Peyer's patch (tissue), 4 donors: ENCODE measurements around the gene PPP1R37. TPM values are rescaled to one million over a fixed set of nuclear protein-coding genes. Genes with fewer than 3 reads are reported as not detected.
"Not testable (repeated sequence)": the region's sequence is repeated elsewhere in the genome, so short reads cannot be mapped to it uniquely, and the experiment has no call there.

Source experiments
- DNase-seq, 3 donors: peaks; one replicate each; pipeline ENCODE4 v3.0.0-alpha.2; 2017 to 2019
- H3K27ac ChIP-seq, 4 donors: fragments of 200-600 bp; sonication (generic); one replicate each; pipeline ENCODE4 v1.5.1; 2016 to 2019
- H3K27me3 ChIP-seq, 2 donors: fragments of 200-600 bp; sonication (generic); one replicate each; pipeline ENCODE4 v1.5.1; 2019
- H3K36me3 ChIP-seq, 3 donors: fragments of 200-600 bp; sonication (generic); one replicate each; pipeline ENCODE4 v1.5.1; 2016 to 2019
- H3K4me1 ChIP-seq, 4 donors: fragments of 200-600 bp; sonication (generic); one replicate each; pipeline ENCODE4 v1.5.1; 2016 to 2019
- H3K4me3 ChIP-seq, 4 donors: fragments of 200-600 bp; sonication (generic); 1 replicate in 3 of 4; 2 replicates in 1 of 4; pipeline ENCODE4 v1.5.1; 2016 to 2019; ENCODE audit warnings: mild to moderate bottlenecking in 1 of 4
- H3K9me3 ChIP-seq, 4 donors: fragments of 200-600 bp; sonication (generic); one replicate each; pipeline ENCODE4 v1.5.1; 2016 to 2019; ENCODE audit warnings: mild to moderate bottlenecking in 1 of 4
- CTCF ChIP-seq, 6 experiments: fragments of 450-650 bp in 4 of 6; fragments of 200-600 bp in 2 of 6; sonication (generic) in 1 of 6; IDR thresholded peaks; one replicate each; pipeline ENCODE4 v1.5.1; 2017 to 2019; ENCODE audit warnings: antibody characterized with exemption in 6 of 6, mild to moderate bottlenecking in 3 of 6, moderate library complexity in 1 of 6
- POLR2A ChIP-seq, 2 donors: fragments of 450-650 bp; IDR thresholded peaks; one replicate each; pipeline ENCODE4 v1.5.1; 2017; ENCODE audit warnings: antibody characterized with exemption in 2 of 2, mild to moderate bottlenecking in 2 of 2, moderate library complexity in 2 of 2
- total RNA-seq, 4 donors: library from RNA; depleted of rRNA; stranded (reverse); fragments of >200 nt; gene quantifications; one replicate each; pipeline ENCODE4 v1.1.0, GENCODE V29; 2016

Gene PPP1R37
- total RNA-seq, 4 donors from 2014 or later = 41.8 to 75.1 (median 54.2) TPM

- Histone ChIP-seq H3K9me3 (no peaks in the 10 kb centered on the region), H3K4me1 (peaks cover 12 to 90% (median 21%) of the 10 kb centered on the region in 4 donors), H3K27me3 (no peaks in the 10 kb centered on the region), H3K36me3 (no peaks in the 10 kb centered on the region), H3K27ac (peak overlapping the region in 3 of 4 donors; percentile 51 to 88 (median 87)), H3K4me3 (no peak overlapping the region)
- DNase-seq = no peak
- TF ChIP-seq CTCF (IDR thresholded peaks at IDR 0.05) (no peak), POLR2A (IDR thresholded peaks at IDR 0.05) (no peak)
Measured at GRCh38 chr19:45101806-45102205, 8.8 kb downstream of the PPP1R37 start.

GRCh38 chr19:45102481-45102880, 9.5 kb downstream of the PPP1R37 start:
- H3K4me1 ChIP-seq = peaks cover 12 to 83% (median 21%) of the 10 kb centered on the region in 4 donors
- no peak overlapping the region for H3K4me3 ChIP-seq
- H3K36me3 ChIP-seq = no peaks in the 10 kb centered on the region
- H3K27me3 ChIP-seq = no peaks in the 10 kb centered on the region
- H3K27ac ChIP-seq = peak overlapping the region in 2 of 4 donors; percentile 73 to 88
- TF ChIP-seq POLR2A (IDR thresholded peaks at IDR 0.05) (no peak), CTCF (IDR thresholded peaks at IDR 0.05) (no peak)
- no peak for DNase-seq
- H3K9me3 ChIP-seq = no peaks in the 10 kb centered on the region

DNA sequence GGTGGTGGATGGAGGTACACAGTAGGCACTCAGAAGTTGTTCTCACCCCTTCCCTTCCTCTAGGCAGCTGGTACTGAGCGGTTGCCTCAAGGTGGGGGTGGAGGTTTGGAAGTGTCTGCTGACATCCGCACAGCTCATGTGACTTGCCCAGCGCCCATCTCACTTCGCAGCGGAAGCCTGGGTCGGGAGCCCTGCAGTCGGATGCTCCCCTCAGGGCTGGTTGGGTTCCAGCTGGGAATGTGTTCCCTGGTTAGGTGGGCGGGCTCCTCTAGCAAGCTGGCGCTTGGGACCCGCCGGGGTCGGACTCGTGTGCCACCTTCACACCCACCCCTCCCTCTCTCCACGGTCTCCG, 10.2 kb downstream of the PPP1R37 start:
- H3K27me3 ChIP-seq = no peaks in the 10 kb centered on the region
- H3K36me3 ChIP-seq = no peaks in the 10 kb centered on the region
- no peaks in the 10 kb centered on the region for H3K9me3 ChIP-seq
- peak in 2 of 3 donors; percentile 67 to 74 for DNase-seq
- peak overlapping the region; percentile 53 to 88 (median 66) for H3K27ac ChIP-seq
- H3K4me1 ChIP-seq = peaks cover 12 to 77% (median 19%) of the 10 kb centered on the region in 4 donors
- TF ChIP-seq CTCF (IDR thresholded peaks at IDR 0.05) = no peak
- no peak for TF ChIP-seq POLR2A (IDR thresholded peaks at IDR 0.05)
- H3K4me3 ChIP-seq = peak overlapping the region in 2 of 4 donors; percentile 18 to 31

DNA sequence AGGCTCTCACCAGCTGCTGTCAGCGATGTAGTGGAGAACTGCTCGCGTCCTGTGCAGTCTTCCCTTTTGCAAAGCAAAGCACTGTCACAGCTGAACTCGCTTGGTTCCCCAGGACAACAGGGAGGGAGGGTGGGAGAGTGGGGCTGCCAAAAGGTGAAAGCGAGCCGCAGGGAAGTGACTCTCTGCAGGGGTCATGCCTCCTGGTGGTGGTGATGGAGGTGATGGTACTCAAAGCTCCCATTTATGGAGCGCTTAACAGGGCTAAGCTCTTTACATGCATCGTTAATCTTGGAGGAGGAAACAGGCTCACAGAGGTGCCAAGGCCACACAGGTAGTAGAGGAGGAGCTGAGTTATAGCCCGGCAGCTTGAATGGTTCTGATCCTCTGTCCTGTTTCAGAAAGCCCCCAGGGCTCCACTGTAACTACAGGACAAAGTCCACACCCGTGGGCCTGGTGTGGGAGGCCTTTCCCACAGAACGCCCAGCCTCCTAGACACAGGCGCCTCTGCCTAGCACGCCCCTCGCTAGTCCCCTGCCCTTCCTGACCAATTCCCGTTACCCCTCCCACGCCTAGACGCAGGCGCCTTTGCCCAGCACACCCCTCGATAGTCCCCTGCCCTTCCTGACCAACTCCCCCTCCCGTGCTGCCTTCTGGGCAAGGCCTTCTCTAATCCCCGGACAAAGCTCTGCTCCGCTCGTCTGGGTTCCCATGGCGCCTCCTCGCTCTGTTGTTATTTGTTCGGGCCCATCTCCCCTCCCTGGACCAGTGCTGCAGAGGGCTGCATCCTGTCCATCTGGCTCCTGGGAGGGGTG, 10.7 kb downstream of the PPP1R37 start:
- TF ChIP-seq CTCF (IDR thresholded peaks at IDR 0.05) = peak in 1 of 6 experiments; percentile 7
- no peak for TF ChIP-seq POLR2A (IDR thresholded peaks at IDR 0.05)
- peak overlapping the region; percentile 53 to 88 (median 66) for H3K27ac ChIP-seq
- no peak for DNase-seq
- peaks cover 12 to 71% (median 16%) of the 10 kb centered on the region in 4 donors for H3K4me1 ChIP-seq
- H3K9me3 ChIP-seq = no peaks in the 10 kb centered on the region
- peak overlapping the region in 2 of 4 donors; percentile 18 to 31 for H3K4me3 ChIP-seq
- H3K27me3 ChIP-seq = no peaks in the 10 kb centered on the region
- no peaks in the 10 kb centered on the region for H3K36me3 ChIP-seq

GRCh38 chr19:45104658-45105349, 11.8 kb downstream of the PPP1R37 start:
- no peaks in the 10 kb centered on the region for H3K36me3 ChIP-seq
- DNase-seq = peak in 2 of 3 donors; percentile 39 to 61
- H3K9me3 ChIP-seq = no peaks in the 10 kb centered on the region
- H3K4me3 ChIP-seq = no peak overlapping the region
- H3K4me1 ChIP-seq = peaks cover 9 to 60% (median 15%) of the 10 kb centered on the region in 4 donors
- peak overlapping the region in 2 of 4 donors; percentile 58 to 88 for H3K27ac ChIP-seq
- H3K27me3 ChIP-seq = no peaks in the 10 kb centered on the region
- TF ChIP-seq POLR2A (IDR thresholded peaks at IDR 0.05) = no peak
- no peak for TF ChIP-seq CTCF (IDR thresholded peaks at IDR 0.05)

DNA sequence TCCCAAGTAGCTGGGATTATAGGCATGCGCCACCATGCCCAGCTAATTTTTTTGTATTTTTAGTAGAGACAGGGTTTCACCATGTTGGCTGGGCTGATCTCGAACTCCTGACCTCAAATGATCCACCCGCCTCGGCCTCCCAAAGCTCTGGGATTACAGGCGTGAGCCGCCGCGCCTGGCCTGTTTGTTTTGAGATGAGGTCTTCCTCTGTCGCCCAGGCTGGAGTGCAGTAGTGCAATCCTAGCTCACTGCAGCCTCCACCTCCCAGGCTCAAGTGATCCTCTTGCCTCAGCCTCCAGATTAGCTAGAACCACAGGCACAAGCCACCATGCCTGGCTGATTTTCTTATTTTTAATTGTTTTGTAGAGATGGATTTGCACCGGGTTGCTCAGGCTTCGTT, 13.4 kb downstream of the PPP1R37 start:
- not testable (repeated sequence) for H3K36me3 ChIP-seq, H3K9me3 ChIP-seq, H3K27ac ChIP-seq, H3K27me3 ChIP-seq, H3K4me3 ChIP-seq, DNase-seq
- H3K4me1 ChIP-seq = peaks cover 0 to 45% (median 15%) of the 10 kb centered on the region in 4 donors
